HFF-Myc (cell line): ENCODE results near the gene KRT6A.

ENCODE experiments used
- DNase-seq: peaks from one replicate; pipeline ENCODE4 v3.0.0-alpha.2; 2011; ENCODE audit warnings: low read depth; ENCODE audit errors: extremely low read depth
- H3K4me3 ChIP-seq: replicated peaks from 2 replicates; pipeline ENCODE4 v1.5.1; 2011; ENCODE audit warnings: low read depth, mild to moderate bottlenecking, control low read depth, low read length
- TF ChIP-seq, protein P1 (sequence below): IDR thresholded peaks from 2 replicates; pipeline ENCODE4 v1.5.1; 2012; ENCODE audit warnings: mild to moderate bottlenecking, low read depth, low read length, control low read depth; ENCODE audit errors: missing control alignments

KRT6A gene

GRCh38 chr12:52525661-52526499, 32.8 kb upstream of the KRT6A start:
- H3K4me3 ChIP-seq, result no peak overlapping the region
- TF ChIP-seq, protein P1, sequence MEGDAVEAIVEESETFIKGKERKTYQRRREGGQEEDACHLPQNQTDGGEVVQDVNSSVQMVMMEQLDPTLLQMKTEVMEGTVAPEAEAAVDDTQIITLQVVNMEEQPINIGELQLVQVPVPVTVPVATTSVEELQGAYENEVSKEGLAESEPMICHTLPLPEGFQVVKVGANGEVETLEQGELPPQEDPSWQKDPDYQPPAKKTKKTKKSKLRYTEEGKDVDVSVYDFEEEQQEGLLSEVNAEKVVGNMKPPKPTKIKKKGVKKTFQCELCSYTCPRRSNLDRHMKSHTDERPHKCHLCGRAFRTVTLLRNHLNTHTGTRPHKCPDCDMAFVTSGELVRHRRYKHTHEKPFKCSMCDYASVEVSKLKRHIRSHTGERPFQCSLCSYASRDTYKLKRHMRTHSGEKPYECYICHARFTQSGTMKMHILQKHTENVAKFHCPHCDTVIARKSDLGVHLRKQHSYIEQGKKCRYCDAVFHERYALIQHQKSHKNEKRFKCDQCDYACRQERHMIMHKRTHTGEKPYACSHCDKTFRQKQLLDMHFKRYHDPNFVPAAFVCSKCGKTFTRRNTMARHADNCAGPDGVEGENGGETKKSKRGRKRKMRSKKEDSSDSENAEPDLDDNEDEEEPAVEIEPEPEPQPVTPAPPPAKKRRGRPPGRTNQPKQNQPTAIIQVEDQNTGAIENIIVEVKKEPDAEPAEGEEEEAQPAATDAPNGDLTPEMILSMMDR, result no peak
- DNase-seq, result no peak

DNA sequence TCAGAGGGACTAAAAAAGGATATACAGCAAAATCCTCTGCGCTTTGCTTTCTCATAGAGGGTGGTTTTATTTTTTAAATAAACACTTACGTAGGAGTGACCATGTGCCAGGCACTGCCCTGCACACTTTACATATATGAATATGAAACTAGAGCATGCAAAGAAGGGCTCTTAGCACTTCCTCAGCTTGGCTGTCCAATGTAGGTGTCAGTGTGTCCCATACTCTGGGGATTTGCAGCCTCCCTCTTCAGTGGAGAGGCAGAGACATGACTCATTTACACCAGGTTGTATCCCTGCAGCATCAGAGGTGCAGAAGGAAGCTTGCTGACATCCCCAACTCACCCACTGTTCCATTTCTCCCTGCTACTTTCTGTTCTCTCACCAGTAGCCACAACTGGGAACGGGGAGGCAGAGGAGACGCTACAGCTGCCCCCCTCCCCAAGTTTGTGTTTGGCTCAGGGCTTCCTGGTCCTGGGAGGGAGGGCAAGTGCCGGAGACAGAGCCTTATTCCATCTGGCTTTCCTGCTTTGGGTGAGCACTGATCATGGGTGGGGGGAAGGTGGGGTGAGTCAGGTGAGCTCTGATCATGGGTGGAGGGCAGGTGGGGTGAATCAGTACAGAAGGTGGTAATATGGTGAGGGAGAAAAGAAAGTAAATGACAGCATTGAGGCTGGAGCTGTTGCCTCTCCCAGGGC, 32.0 kb upstream of the KRT6A start:
- H3K4me3 ChIP-seq, result no peak overlapping the region
- DNase-seq, result no peak
- TF ChIP-seq, protein P1, result no peak

DNA sequence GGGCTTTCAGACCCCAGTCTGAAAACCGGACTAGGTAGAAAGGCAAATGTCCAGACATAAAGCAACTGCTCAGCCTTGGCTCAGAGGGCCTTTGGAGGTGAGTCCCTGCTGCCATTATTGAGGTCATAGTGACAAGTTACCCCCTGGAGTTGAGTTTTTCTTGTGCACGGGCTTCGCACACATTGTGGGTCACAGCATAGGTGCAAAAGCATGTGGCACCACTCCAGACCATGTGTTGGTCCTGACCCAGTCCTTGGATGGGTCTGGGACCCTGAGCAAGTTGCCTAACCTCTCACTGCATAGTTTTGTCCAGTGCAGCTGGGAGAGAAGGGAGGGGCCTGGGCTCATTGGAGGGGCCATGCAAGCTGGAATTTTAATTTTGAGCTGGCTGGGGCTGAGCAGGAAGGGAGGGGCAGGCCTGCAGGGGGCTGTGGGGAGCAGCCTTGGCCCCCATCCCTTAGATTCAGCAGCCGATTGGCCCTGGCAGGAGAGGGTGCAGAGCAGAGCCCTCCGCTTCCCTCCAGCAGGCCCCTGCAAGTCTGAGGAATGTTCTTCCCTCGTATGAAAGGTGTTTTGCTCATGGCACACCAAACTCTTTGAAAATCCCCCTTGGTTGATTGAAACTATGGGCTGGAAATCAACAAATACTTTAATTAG, 31.3 kb upstream of the KRT6A start:
- TF ChIP-seq, protein P1, result no peak
- H3K4me3 ChIP-seq, result no peak overlapping the region
- DNase-seq, result no peak

GRCh38 chr12:52523824-52524223, 30.8 kb upstream of the KRT6A start:
- DNase-seq, result no peak

DNA sequence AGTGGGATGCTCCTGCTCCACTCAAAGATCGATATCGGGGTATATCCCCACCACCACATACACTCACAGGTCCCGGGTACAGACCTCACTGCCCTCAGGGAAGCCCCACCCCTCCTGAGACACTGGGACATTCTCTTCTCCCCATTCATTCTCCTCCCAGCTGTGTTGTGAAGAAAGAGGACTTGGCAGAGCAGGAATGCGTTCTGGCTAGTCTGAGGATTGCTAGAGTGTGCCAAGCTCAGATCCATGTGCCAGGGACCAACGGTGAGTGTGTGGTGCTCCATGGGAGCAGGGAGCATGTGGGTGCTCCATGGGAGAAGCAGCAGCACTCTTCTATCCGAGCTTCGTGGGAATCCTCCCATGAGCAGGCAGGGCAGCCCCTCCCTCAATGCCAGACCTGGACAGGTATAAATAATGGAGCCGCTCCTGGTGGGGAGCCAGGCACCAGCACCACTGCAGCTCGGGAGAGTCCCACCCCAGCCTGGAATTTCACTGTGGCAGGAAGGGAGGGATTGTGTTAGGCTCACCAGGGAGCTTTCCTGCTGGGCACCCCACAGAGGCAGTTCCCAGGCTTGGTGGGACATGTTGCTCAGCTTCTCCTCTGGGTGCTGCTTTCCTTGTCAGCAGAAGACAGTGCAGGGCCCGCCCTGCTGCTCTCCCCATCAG, 29.4 kb upstream of the KRT6A start:
- DNase-seq, result no peak
- no peak overlapping the region for H3K4me3 ChIP-seq
- TF ChIP-seq, protein P1, result no peak

More at GRCh38 chr12:52523824-52524223, 30.8 kb upstream of the KRT6A start:
- no peak overlapping the region for H3K4me3 ChIP-seq
- TF ChIP-seq, protein P1, result no peak

DNA sequence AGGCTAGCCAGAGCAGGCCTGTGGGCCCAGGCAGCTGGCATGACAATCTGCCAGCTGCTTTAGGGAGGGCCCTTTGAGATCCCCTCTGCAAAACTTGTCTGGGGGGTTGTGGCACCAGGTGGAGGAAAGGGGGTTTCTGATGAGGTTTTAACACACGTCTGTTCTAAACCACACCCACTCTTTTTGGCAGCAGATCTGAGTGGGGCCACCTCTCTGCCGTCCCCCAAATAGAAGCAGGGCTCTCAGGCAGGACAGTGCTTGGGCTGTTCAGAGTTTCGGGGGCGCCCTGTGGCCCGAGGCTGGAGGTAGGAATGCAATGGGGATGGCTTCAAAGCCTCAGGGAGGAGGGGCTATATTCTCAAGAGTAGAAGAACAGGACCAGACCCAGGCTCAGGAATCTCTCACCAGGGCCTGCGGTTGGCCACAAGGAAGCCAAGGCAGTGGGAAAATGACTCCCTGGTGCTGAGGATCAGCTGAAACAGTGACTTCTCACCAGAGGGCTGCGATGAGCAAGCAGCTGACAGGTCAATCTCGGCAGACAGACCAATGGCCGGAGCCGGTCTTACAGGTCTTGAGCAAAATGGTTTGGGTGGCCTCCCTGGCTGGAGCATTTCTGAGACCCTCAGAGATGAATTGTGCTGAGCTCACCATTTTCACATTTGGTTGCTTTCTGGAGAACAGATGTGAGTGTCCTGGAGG, 28.7 kb upstream of the KRT6A start:
- no peak for DNase-seq
- no peak overlapping the region for H3K4me3 ChIP-seq
- TF ChIP-seq, protein P1, result no peak
